ENCODE data around the gene MPRIP.
A peak's percentile ranks its signal among the peaks of the same experiment; 100 is the strongest.

MPRIP gene

DNA sequence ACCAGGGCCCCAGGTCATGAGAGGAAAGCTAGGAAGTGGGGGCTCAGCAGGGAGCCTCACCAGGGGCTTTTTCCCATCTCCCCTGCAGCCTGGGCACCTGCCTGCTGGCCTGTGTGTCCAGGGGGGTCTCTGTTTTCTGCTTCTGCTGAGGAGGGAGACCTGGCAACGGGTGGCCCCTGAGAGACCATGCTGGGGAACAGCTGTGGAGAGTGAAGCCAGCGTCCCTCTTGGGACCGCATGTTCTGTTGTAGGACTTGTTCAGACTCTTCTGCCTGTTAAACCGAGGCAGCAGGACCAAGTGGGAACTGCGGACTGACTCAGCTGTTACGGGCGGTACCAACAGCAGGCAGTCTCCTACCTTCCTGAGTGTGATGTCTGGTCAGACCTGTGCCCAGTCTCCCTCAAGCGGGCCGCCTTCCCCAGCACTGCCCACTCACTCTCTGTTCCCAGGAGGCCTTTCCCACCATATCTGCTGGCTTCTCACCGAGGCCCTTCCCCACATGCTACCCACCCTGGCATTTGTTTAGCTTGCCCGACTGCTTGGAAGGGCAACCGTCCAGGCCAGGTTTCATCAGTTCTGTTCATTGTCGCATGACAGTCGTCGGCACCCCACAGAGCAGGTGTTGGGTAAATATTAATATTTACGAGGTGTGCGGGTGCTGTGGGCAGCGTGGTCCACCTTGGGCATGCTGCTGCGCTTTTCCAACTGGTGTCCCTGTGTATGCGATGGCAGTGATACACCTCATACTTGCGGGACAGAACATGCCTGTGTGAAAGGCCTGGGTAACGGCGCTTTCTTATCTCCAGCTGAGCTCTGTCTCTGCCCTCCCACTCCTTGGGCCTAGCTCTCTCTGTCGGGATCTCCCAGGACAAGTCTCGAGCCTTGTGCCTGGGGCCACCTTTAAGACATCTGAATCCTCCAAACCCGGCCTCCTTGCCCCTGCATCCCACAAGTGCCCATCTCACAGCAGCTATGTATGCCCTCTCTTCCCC is 69.4 kb downstream of the MPRIP start:
- no peak for DNase-seq

DNA sequence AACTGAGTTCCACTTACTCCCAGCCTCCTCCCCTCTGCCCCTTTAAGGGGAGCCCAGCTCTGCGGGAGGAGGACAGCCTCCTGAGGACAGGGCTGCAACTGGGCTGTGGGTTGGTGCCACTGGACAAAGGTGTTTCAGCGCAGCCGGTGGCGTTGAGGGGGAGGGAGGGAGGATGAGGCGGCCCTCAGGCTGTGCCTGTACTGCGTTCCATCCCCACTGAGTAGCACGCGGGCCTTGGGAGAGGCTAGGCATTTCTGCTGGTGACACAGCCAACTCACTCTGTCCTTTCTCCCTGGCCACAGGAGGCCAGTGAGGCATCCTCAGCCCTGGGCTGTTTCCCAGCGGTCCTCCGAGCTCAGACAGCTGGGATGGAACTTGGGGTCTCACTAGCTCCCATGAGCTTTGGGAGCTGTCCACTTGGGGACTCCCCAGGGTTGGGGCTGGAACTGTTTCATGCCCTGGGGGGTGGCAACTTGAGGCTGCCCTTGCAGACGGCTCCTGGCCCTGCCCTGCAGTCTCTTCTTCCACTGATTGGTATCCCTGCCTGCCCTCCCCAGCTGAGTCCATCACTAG is 70.5 kb downstream of the MPRIP start:
- no peak for DNase-seq

DNA sequence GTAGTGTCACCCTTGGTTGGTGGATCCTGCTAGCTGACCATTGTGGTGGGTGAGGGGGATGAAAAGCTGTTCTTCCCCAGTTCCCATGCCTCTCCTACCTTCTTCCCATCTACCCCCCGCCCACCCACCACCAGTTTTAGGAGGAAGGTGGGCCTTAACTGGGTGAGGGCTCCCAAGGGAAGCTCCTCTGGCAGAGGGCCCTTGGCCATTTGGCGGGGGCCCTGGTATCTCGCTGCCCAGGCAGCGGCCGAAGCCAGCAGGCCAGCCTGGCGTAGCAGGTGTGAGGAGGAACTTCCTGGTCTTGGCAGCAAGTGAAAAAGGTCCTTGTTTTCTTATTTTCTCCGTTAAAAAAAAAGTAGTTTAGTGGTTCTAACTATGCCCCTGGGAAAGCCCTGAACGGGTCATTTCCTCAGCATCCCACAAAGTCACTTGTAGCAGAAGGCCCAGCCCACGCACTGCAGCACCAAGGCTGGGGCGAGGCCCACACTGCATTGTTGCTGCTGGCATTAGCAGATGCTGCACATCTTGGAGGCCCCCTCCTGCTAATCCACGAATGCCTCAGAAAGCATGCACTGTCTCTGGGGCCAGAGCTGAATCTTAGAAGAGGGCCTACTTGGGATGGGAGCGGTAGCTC is 72.5 kb downstream of the MPRIP start:
- no peak for DNase-seq

DNA sequence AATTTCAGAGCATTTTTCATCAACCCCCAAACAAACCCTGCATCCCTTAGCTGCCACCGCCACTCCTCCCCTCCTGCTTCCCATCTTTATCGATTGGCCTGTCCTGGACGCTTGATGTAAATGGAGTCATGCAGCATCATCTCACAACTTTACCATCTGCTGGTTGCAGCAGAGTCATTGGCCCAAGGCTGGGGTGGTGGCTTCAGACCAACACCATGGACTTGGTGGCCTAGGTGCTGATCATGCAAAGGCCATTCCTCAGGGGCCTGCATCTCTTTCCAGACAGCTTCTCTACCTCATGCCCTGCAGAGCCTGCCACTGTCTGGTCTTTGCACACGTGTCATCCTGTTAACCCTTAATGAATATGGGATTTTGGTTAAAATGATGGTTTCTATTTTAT is 73.4 kb downstream of the MPRIP start:
- DNase-seq = no peak

DNA sequence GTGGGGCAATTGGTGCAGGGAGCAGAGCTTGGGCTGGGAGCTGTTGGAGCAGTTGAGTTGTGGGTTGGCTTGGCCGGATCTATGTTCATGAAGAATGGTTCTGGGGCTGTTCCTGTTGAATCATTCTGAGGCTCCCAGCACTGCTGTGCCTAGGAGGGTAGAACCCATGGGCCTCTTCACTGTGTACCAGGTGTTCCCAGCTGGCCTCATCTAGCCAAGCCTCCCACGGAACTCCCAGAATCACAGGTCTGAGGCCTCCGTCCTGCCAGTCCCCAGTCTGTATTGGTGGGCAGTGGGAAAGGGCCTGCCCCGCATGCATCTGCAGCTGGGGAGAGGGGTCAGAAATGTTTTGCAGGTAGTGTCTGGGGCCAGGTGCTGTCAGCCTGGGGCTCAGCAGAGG is 74.1 kb downstream of the MPRIP start:
- no peak for DNase-seq

DNA sequence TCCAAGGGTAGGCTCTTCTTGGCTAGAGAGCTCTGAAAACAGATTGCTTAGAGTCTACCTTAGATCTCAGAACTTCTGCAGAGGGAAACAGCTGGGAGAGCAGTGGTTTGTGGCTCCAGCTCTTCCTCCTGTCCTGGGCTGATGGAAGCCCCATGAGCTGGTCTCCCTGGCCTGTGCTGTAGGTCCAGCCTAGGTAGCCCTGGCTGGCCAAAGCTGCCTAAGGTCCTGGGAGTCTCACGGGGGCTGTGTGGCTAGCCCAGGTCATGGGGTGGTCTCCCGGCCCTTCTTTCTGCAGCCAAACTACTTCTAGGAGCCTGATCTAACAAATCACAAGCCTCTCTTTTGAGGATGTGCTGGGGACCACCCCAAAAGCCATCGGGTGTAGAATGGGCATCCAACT is 75.7 kb downstream of the MPRIP start:
- no peak for DNase-seq

DNA sequence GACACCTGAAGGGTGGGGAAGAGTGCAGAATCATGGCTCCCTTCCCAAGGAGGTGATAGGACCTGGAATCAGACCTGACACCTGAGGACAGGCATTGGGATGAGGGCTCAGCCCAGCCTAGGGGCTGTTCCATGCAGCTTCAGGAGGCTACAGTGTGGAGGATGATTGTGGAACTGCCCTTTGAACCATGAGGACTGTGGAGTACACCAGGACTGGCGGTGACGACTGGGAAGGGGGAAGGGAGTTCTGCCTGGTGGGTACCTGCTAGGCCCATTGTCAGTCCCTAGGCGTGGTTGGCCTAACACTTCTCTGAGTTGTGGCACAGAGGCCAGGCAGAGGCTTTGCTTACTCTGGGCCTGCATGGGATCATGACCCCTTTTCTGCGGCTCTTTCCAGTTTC is 76.1 kb downstream of the MPRIP start:
- DNase-seq = no peak

DNA sequence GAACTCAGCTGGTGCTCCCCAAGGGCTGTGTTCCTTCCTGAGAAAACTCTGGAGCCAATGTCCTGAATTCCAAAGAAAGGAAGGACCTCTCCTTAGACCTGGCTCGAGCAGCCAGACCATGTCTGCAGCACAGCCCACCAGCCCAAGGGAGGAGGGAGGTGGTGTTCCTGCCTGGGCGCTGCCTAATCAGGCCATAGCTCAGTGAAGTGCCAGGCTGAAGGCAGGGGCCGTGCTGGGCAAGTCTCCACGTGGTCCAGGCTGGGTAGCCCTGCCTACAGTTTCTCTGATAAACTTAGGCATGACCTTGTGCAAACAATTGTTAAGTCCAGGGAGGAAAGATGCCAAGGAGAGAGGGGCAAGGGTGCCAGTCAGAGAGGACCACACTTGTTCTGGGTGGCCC is 76.8 kb downstream of the MPRIP start:
- DNase-seq = no peak

DNA sequence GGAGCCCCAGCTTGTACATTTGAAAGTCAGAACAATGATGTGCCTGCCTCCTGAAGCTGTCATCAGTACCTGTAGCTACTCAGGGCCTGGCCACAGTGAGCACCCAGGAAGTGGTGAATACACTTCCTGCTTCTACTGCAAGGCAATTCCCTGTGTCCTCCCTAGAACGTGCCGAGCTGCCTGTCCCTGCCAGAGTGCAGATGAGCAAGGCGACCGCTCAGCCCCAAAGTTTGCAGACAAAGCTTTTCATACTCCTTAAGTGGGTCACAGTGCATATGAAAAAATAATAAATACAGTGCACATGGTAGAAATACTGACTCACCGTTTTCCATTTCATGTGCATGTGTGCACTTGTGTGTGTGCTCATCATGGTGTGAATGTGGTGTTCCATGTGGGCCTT is 77.3 kb downstream of the MPRIP start:
- peak; percentile 40 for DNase-seq

DNA sequence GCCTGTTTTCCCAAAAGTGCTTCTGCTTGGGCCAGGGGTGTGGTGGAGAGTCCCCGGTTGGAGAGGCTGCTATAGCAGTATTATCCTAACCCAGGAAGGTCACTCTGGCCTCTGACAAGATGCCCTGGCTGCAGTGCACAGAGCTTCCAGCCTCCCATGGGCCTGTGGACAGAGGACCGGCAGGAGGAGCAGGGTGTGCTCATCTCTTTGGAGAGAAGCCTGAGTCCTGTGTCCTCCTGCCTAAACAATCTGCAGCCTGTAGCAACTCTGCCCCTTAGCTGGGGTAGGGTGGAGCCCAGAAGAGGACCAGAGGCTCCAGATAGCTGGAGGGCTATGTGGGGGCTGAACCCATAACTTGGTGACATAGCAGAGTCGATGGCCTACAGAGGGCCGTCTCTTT is 78.0 kb downstream of the MPRIP start:
- DNase-seq = no peak

DNA sequence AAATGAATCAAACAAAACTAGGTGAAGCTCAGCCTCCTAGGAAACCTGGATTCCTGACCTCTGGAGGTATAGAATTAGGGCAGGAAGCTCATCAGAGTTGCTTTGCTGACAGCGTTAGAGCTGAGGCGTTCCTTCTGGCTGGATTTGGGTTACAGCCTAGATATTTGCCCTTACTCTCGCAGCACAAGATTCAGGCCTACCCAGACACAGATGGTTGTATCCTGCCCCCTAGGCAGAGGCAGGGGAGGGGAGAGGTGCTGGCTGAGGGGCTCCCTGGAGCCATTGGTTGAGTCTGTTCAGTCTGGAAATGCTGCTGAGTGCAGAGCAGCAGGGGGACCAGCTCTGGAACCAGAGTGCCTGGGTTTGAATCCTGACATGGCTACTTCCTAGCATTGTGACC is 78.4 kb downstream of the MPRIP start:
- DNase-seq = no peak

DNA sequence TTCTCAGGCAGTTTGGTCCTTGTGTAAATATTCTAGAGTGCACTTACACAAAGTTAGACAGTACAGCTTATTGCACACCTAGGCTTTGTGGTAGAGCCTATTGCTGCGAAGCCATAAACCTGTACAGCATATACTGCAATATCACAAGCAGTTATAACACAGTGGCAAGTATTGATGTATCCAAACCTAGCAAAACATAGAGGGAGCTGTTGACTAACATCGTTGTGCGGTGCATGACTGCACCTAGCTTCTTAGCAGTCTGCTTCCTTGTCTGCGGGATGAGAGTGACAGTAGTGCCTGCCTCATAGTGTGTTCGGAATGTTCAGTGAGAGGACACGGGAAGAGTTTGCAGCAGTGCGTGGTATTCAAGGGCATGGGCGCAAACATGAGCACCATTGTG is 78.9 kb downstream of the MPRIP start:
- DNase-seq = no peak

DNA sequence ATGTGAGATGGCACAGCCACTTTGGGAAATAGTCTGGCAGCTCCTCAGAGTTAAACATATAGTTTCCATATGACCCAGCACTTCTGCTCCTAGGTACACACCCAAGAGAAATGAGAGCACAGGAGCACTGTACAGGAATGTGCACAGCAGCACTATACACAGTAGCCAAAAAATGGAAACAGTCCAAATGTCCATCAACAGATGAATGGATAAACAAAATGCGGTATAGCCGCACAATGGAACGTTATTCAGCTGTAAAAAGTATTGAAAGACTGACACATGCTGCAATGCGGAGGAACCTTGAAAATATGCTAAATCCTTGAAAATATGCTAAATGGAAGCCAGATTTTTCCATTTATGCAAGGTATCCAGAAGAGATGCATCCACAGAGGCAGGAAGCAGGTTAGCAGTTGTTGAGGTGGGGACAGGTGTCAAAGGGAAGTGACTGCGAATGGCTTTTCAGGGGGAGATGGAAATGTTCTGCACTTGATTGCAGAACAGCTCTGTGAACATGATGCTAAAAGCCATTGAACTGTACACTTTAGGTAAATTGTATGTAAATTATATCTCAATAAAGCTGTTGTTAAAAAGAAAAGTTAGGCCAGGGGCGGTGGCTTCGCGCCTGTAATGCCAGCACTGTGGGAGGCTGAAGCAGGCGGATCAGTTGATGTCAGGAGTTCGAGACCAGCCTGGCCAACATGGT is 80.7 kb downstream of the MPRIP start:
- DNase-seq = no peak

DNA sequence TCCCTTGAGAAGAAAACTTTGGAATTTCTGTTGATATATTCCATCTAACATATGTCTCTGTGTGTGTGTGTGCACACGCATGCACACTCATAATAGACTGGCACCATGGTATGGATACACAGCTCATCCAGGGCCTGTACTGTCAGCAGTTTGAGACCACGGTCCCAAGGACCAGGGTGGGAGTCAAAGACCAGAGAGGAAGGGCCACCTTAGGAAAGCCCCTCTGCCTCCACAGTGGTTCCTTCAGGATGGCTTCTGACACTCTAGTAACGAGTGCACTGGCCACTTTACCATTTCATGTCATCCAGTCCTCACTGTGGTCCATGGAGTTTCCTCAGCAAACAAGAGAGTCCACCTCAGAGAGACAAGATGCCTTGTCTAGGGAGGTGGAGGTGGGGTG is 82.1 kb downstream of the MPRIP start:
- no peak for DNase-seq

DNA sequence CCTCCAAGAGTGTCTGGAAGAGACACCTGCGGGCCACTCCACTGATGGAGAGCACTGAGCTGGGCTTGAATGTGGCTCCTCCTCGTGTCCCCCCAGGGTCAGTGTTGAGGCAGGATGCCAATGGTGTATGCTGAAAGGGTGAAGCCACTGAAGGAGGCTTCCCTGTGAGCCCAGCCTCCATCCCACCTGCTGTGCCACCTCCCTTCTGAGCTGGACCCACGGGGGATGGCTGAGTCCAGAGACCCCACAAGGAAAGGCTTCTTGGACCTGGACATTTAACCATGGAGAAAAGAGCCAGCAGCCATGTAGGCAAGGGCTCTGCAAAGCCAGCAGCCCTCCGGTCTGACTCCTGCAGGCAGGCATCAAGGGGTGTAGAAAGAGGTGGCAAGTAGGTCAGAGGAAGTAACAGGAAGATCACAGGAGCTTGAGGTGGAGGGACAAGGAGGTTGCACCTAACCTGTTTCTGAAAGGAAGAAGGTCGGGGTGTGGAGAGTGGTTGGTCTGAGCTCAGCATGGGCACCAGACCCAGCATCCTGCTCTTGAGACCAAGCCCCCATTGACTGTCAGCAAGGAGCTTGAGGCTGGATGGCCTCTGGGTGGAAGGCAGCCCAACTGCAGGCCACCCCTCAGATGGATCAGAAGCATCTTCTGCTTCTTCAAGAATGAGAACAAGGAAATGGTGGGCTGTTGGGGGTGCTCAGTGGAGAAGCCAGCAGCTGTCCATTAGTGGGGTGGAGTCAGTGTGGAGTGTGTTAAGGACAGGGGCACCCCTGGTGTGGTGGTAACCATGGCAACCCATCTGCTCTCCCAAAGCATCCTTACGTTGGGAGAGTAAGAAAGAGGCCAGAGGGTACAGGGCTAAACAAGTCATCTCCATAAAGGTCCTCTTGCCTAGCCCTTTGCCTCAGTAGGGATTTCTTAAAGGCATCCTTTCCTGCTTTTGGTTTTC is 83.2 kb downstream of the MPRIP start:
- no peak for DNase-seq

DNA sequence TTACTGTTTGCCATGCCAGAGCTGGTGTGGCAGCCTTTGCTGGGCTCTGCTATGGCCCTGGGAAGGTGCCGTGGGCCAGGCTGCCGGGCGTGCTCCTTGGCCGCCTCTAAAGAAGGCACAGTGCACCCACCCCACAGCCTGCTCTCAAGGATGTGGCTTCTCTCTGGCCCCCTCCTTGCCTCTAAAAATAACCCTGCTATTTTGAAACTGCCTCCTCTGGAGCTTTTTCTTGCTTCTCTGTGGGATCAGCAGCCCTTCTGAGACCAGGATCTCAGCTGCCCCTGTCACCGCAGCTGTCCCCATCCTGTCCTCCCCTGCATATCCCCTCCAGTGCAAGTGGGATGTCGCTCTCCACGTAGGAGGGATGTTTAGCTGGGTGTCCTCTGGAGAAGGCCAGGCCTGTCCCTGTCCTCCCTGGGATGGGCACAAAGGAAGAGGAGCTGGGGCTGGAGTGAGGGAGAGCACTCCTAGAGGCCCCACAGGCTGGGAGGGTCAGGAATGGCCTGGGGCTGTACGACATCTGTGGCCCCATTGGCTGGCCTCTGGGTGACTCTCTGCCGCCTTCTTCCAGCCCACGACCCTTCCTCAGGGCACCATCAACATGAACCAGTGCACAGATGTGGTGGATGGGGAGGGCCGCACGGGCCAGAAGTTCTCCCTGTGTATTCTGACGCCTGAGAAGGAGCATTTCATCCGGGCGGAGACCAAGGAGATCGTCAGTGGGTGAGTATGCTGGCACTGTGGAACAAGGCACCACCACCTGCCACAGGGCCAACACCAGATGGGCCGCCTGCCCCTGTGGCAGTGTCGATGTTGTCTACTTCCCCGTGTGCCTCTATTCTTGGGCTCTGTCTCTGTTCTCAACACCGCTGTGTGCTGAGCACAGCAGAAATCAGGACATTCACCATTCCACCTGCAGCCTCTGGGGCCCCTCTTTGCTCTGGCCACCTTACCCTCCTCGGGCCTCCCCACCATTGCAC is 84.2 kb downstream of the MPRIP start:
- DNase-seq = no peak

DNA sequence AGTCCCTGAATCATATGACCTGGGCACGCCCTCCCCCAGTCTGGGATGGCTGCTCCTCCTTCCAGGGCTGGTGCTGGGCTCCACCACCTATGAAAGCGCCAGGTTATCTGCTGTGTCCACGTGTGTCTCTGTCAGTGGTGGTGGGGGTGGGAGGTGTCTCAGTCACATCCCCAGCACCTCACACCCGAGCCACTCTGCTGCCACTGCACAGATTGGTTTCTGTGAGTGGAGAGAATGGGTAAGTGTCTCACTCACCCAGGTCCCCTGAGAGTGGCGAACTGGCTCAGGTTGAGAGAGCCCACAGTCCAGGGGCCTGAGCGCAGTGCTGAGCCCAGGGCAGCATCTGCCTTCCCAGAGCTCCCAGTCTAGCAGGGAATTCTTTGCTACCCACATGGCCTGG is 84.9 kb downstream of the MPRIP start:
- DNase-seq = no peak

DNA sequence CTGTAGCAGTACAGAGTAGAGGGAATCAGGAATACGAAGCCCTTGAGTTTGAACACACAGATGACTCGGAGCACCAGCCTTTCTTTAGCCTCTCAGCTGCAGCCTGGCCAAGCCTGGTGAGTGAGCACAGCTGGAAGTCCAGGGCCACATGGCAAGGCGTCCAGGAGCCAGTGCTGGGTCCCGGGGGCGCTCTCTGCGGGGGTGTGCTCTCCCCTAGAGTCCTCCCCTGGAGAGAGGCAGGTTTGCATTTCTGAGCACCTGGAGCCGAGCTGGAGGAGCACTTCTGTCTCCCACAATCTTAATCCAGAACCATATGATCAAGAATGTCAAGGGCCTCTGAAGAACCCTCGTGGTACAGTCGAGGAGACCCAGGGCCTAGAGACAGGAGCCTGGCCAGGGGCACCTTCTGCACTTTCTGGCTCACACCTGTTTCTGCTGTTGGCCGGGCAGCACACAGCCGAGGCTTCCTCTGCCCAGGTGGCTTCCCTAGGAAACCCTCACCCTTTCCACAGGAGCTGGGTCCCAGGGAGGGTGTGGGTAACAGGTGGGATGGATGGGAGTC is 85.6 kb downstream of the MPRIP start:
- no peak for DNase-seq

DNA sequence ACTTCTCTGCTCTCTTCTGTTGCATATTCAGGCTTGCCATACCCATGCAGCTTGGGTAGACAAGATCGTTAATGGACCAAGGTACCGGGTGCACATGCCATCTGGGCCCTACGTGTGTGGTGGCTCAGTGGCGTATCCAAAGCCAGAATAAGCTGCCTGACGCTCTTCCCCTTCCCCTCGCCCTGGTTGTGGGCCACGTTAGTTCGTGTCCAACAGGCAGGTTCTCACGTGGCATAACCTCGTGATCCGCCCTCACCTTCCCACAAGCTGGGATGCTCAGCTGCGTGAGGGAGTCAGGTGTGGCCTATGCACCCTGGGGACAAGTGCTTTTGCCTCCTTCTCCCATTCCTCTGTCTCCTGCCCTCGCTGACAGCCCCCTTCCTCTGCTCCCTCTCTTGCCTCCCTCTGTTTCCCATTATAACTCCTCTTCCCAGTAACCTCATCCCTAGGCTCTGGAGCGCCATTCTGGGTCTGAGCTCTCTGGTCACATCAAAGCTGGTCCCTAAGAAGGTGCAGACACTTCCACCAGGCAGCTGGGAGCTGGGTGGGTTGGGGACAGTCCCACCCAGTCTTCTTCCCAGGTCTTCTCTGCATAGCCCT is 86.3 kb downstream of the MPRIP start:
- DNase-seq = no peak

DNA sequence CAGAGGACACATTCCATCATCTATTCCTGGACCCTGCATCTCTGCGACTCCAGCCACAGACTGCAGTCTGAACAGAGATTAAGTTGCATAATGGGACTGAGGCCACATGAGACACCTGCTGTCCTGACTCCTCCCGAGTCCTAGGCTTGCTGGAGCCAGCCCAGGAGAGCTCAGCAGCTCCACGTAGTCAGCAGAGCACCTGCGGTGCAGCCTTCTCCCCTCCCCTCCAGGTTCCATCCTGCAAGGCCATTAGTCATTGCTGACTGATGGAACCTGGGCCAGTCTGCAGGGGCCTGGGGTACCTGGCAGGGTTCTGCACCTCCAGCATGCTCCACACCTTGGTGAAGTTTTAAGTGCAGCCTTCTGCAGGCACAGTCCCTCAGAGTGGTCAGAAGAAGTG is 87.2 kb downstream of the MPRIP start:
- no peak for DNase-seq

All from fibroblast of upper back skin (primary cell).